ENCODE measurements around the gene CMPK1. TPM values are rescaled to one million over a fixed set of nuclear protein-coding genes. Genes with fewer than 3 reads are reported as not detected.
"Not testable (repeated sequence)": the region's sequence is repeated elsewhere in the genome, so short reads cannot be mapped to it uniquely, and the experiment has no call there.

CMPK1 gene, protein sequence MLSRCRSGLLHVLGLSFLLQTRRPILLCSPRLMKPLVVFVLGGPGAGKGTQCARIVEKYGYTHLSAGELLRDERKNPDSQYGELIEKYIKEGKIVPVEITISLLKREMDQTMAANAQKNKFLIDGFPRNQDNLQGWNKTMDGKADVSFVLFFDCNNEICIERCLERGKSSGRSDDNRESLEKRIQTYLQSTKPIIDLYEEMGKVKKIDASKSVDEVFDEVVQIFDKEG
- polyA plus RNA-seq (ENCODE audit: insufficient read length in 4 of 4), result 10 to 100 TPM; 66.3 to 83.9 (median 81.9) TPM

DNA sequence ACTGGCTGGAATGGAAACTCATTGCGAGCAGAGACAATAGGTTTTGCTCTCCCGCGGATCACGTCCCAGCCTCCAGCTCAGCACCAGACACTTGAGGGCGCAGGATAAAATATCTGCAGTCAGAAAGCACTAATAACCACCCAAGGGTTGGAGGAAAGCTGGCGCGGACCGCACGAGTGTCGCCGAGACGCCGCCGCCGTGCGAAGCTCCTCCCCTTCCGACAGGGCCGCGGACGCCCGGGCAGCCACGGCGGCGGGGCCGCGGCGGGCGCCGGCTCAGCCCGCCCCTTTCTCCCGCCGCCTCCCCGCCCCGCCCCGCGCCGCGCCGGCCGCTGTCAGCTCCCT is at the start of gene CMPK1:
Gene CMPK1 (plus strand): TSS at position 213 of the 344 bp plus-strand sequence. CDS start 156 bp downstream, outside the sequence.
- DNase-seq (ENCODE audit: low read depth in 4 of 4, low spot score in 3 of 4), result peak; percentile 63 to 72 (median 67)

DNA sequence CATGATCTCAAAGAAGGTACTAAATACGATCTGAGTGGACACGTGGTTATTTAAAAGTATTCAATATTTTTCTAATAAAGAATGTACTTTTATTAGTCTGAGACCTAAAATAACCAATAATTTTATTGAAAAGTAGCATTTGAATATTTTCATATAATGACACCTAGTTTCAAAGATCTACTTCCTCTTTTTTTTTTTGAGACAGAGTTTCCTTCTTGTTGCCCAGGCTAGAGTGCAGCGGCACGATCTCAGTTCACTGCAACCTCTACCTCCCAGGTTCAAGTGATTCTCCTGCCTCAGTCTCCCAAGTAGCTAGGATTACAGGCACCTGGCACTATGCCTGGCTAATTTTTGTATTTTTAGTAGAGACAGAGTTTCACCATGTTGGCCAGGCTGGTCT is 45.5 kb upstream of the CMPK1 start:
- DNase-seq (ENCODE audit: low read depth in 4 of 4, low spot score in 3 of 4), result not testable (repeated sequence)

DNA sequence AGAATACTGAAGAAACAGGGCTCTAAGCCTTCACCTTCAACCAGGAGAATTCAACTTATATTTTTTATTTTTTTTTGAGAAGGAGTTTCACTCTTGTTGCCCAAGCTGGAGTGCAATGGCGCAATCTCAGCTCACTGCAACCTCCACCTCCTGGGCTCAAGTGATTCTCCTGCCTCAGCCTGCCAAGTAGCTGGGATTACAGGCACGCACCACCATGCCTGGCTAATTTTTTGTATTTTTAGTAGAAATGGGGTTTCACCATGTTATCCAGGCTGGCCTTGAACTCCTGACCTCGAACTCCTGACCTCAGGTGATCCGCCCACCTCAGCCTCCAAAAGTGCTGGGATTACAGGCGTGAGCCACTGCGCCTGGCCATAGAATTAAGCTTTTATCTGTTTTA is 38.7 kb upstream of the CMPK1 start:
- not testable (repeated sequence) for DNase-seq (ENCODE audit: low read depth in 4 of 4, low spot score in 3 of 4)

DNA sequence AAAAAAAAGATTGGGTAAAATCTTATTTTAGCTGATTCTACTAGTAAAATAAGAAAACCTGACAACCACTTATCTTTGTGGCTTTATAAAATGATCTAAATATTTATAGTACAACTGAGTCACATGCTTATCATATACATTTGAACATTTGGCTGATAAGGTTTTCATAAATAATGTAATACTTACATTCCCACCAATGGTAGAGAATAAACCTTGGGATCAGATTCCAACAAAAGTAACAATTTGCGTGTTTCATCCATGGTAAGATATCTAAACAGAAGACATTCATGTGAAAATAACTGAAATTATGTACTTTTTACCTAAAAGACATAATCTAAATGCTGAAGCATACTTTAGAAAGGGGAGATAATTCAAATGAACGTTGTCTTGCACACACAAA is 38.0 kb upstream of the CMPK1 start:
- DNase-seq (ENCODE audit: low read depth in 4 of 4, low spot score in 3 of 4), result no peak

DNA sequence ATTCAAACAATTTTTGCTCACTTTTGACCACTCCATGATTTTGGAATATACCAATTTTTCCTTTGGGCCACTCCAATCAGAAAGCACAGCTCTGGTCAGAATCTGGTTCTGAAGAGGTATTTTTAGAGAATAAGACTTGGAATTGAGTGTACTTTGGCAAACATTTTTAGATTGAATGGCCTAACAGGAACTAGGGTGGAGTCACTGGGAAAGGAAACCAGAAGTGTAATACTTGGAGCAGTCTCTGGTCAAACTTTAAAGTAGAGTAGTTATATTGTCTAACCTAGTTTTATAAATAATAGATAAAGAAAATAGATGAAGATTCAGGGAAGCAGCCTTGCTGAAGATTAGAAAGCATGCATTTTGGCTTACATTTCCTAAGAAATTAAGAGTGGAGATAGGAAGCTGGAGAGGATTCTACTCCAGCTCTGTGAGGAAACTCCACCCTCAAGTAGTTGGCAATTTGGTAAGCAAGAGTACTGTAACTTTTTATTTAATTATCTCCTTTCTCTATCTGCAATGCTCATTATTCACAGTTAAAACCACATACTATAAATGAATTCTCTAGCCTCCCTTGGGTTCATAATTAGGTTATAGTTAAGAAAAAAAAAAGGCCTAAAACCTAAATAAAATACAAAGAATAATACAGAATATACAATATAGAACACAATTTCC is 35.4 kb upstream of the CMPK1 start:
- DNase-seq (ENCODE audit: low read depth in 4 of 4, low spot score in 3 of 4), result no peak

DNA sequence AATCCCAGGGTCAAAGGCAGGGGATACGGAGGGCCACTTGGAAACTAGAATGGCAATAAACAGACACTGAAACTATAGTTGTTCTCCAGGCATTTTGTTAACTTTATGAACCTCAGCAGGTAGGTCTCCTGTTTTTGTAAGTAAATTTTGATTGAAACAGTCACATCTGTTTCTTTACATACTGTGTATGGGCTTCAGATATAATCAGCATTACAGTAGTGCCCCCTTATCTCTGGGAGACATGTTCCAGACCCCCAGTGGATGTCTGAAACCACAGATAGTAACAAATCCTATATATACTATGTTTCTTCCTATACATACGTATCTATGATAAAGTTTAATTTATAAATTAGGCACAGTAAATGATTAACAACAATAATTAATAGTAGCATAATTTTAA is 31.1 kb upstream of the CMPK1 start:
- no peak for DNase-seq (ENCODE audit: low read depth in 4 of 4, low spot score in 3 of 4)

DNA sequence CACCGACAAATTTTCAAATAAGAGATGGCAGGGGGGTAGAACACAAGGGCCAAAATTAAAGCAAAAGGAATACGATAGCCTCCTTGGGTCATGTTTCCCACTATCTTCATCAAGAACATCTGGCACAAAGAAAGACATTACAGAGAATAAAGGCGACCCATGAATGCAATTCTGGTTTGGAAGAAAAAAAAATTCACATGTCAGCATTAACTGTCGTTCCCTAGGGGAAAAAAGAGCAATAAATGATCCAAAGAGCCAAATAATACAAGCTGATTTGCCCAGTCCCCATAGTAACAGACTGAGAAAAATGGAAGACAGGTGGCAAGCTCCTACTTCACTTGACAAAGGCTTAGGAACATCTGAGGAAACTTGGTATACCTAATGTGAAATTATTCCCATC is 24.2 kb upstream of the CMPK1 start:
- DNase-seq (ENCODE audit: low read depth in 4 of 4, low spot score in 3 of 4), result no peak

DNA sequence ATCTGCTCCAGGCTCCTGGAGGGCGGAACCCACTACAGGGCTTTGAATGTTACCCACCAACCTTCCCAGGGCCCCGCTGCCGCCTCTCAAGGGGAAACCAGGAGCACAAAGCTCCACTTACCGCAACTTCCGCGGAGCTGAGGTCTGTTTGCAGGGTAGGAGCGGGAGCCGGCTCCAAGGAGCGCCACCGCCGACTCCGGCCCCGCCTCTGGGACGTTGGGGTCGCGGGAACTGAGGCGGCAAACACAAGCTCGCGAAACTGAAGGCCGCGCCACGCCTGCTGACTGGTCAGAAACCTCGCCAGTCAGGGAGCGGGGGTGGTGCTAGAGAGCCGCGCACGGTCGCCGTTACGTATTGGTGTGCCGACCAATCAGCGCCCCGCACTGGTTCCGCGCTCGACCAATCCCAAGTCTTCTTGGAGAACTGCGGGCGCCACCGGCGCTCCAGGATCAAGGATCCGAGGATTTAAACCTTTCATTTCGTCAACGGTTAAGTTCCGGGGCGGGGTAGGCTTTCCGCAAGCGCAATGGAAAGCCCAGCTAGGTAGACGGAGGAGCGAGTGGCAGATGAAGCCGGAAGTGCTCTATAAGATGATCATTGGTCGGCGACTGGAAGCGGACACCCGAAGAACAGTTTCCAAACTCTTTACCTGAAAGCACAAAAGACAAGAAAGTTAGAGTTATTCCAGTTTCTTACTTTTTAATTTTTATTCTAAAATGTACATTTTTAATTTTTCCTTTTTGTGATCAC is 19.5 kb upstream of the CMPK1 start, which contains the start of gene STIL:
Gene STIL (minus strand): TSS at position 233 of the 750 bp plus-strand sequence. CDS start 3,828 bp downstream, outside the sequence.
- peak; percentile 98 to 99 (median 98) for DNase-seq (ENCODE audit: low read depth in 4 of 4, low spot score in 3 of 4)

DNA sequence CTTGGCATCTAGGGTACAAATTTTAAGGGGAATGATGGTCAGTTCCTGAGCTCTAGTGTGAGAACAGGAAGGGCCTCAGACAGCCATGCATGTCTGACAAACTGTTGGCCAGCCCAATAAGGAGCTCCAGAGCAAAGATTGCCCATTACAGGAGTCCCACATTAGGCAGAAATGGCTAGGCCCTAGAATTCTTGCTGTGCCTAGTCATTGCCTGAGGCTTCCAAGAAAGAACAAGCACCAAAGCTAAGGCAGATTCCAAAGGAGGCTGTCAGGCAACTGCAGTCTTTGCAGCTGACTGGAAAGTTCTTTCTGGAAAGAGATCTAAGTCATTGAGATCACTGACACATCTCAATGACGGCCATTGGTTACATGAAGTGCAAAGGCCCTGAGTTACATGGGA is 15.7 kb upstream of the CMPK1 start:
- no peak for DNase-seq (ENCODE audit: low read depth in 4 of 4, low spot score in 3 of 4)

DNA sequence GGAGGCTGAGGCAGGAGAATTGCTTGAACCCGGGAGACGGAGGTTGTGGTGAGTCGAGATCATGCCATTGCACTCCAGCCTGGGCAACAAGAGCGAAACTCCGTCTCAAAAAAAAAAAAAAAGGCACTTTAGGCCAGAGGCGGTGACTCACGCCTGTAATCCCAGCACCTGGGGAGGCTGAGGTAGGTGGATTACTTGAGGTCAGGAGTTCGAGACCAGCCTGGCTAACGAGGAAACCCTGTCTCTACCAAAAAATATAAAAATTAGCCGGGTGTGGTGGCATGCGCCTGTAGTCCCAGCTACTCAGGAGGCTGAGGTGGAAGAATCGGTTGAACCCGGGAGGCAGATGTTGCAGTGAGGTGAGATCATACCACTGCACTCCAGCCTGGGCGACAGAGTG is 13.6 kb upstream of the CMPK1 start:
- not testable (repeated sequence) for DNase-seq (ENCODE audit: low read depth in 4 of 4, low spot score in 3 of 4)

DNA sequence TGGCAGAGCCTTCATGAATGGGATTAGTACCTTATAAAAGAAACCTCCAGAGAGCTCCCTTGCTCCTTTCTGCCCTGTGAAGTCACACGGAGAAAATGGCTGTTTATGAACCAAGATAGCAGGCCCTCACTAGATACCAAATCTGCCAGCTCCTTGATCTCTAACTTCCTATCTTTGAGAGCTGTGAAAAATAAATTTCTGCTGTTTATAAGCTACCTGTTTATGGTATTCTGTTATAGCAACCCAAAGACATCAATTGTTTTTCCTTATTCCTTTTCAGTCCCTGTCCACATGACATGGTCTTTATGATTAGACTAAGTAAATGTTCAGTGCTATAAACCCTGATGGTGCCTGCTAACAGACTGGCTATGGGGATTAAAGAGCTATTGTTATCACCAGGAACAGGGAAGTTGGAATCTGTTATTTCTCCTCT is 10.0 kb upstream of the CMPK1 start:
- no peak for DNase-seq (ENCODE audit: low read depth in 4 of 4, low spot score in 3 of 4)

DNA sequence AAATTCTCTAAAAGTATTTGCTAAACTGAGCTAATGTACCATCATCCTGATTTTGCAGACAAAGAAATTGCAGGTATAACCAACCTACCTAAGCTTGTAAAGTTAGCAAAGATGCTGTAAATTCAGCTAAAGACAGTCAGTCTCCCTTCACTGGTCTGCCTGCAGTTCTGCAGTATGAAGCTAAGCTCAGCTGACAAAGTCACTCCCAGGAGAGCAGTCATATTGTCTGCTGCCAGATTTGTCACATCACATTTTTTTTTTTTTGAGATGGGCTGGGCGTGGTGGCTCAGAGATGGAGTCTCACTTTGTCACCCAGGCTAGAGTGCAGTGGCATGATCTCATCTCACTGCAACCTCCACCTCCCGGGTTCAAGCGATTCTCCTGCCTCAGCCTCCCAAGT is 8.9 kb upstream of the CMPK1 start:
- DNase-seq (ENCODE audit: low read depth in 4 of 4, low spot score in 3 of 4), result no peak

DNA sequence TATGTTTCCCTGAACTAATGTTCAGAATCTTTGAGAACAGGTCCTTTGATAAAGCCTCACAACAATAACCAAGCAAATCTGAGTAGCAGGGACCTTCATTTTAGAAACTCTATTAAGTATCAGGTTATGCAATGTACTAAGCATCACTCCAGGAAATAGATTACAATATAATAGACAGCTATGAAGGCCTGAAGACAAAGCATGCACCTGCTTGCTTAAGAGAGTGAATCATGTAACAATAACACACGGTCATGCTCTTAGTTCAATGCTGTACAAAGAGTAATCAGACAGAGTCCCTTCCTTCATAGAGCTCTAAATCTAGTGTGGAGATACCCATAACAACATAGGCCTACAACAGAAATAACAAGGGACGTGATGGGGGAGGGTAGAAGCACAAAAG is 8.1 kb upstream of the CMPK1 start:
- DNase-seq (ENCODE audit: low read depth in 4 of 4, low spot score in 3 of 4), result no peak

DNA sequence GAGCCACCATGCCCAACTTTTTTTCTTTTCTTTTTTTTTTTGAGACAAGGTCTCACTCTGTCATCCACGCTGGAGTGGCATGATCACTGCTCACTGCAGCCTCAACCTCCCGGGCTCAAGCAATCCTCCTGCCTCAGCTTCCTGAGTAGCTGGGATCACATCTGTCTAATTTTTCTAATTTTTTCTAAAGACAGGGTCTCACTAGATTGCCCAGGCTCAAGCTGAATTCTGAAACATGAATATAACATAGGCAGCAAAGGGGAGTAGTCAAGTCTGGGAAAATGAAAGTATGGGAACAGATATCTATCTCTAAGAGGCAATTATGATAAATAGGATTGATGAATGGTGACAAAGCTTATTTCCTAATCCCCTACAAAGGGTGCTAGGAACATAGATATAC is 7.3 kb upstream of the CMPK1 start:
- no peak for DNase-seq (ENCODE audit: low read depth in 4 of 4, low spot score in 3 of 4)

DNA sequence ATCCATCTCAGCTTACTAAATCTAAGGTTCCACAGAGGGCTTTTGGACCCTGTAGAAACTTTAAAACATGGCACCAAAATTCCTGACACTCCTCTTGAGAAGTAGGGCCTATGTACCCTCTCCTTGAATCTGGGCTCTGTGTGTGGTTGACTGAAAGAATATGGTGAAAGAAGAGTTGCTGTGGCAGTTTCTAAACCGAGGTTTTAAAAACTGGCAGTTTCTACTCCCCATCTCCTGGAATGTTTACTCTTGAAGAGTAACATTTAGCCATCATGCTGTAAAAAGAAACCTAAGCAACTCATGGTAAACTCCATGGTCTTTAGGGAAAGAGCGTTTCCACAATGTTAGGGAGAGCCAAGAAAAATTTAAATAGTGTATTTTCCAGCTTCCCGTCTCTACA is 4.6 kb upstream of the CMPK1 start:
- no peak for DNase-seq (ENCODE audit: low read depth in 4 of 4, low spot score in 3 of 4)

DNA sequence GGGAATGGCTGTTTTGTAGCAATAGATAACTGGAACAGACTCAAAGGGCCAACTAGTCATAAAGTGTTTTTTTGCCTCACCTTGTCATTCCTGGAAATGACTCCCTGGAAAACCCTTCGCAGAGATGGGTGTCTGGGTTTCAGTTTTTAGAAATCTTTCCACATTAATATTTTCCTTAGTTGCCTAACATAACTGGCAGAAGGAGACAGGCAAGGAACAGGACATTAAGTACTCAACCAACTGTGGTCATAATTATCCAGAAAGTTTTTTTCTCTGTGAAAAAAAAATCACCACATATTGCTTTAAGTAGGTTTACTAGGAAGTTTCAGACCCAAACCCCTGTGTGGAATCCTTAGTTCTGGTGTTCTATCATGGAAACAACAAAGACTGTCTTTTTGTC is 3.4 kb upstream of the CMPK1 start:
- DNase-seq (ENCODE audit: low read depth in 4 of 4, low spot score in 3 of 4), result no peak

DNA sequence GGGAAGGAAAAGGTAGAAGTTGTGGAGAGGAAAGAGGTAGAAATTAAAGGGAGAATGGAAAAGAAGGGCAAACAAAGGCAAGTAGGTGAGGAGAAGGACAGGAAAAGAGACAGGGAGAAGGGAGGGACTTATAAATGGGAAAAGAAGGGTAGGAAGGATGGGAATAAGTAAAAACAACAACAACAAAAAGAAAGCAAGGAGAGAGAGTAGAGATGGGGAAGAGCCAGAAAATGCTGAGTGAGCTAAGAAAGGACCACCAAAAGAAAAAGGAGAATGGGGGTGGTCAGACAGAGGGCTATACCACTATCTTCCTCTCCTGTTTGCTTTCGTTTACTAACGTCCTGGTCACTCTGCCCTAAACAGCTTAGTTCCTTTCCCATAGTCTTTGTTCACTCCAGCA is 1.7 kb upstream of the CMPK1 start:
- no peak for DNase-seq (ENCODE audit: low read depth in 4 of 4, low spot score in 3 of 4)

DNA sequence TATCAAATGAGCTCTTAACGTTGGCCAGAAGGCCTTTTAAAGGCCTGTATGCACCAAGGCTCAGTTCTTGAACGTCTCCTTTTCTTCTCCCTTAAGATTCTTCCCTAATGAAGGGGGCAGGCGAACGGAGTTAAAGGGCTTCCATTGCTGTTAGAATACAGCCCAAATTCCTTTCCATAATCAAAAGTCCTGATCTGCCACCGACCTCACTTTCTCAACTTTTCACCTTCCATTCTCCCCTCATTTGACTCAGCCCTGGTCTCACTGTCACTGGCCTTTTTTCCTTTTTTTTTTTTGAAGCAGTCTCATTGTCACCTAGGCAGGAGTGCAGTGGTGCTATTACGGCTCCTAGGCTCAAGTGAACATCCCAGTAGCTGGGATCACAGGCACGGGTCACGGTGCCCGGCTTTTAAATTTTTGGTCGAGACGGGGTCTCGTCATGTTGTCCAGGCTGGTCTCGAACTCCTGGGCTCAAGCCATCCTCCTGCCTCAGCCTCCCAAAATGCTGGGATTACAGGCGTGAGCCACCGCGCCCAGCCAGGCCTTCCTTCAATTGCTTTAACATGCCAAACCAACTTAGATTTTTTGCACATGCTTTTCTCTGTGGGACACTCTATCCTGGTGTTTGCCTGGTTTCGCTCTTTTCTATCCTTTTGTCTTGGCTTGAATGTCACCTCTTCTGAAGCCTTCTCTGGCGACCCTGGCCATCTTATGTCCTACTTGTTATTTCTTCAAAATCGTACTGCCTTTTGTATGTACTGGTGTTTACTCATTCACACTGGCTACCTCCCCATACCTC is 612 bp upstream of the CMPK1 start:
- no peak for DNase-seq (ENCODE audit: low read depth in 4 of 4, low spot score in 3 of 4)

DNA sequence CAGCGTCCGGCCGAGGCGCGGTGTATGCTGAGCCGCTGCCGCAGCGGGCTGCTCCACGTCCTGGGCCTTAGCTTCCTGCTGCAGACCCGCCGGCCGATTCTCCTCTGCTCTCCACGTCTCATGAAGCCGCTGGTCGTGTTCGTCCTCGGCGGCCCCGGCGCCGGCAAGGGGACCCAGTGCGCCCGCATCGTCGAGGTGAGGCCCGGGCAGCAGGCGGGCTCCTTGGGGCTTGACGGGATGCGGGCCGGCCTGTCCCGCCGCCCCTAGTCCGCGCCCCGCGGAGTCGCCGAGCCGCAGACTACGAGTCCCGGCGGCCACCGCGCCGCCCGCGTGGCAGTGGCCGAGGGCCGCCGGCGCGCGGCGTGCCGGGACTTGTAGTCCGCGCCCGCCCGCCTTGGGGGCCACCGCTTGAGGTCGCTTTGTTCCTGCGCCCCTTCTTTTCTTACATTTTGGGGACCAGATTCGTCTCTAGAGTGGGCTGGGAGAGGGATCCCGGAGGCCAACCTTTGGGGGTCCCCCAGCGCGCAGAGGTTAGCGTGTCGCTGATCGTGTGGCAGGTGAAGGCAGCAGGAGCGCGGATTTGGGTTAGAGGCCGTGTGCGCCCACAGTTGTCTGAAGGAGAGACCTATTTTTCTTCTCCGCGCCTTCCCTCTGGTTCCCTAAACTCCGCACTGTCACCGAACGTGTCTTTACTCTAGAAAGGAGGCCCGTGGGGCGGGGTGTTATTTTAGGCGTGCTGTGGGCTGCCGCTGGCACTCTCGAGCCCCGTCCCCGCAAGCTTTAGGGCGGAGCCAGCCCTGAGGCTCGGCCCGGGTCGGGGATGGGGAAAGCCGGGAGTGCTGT is 553 bp downstream of the CMPK1 start:
- peak; percentile 74 to 84 (median 75) for DNase-seq (ENCODE audit: low read depth in 4 of 4, low spot score in 3 of 4)
